Skeletal muscle tissue (tissue), 4 donors: ENCODE results near the gene CD80. TPM values are rescaled to one million over a fixed set of nuclear protein-coding genes. Genes with fewer than 3 reads are reported as not detected.

Source experiments
- H3K27ac ChIP-seq: one replicate; pipeline ENCODE4 v1.7.0; 2013; ENCODE audit warnings: mild to moderate bottlenecking, low read depth, low read length, inconsistent platforms
- H3K27me3 ChIP-seq, 3 donors: one replicate each; pipeline ENCODE4 v1.7.0; 2013; ENCODE audit warnings: low read length in 3 of 3; ENCODE audit not compliant: control insufficient read depth in 3 of 3, insufficient read depth in 3 of 3
- H3K36me3 ChIP-seq, 3 donors: one replicate each; pipeline ENCODE4 v1.7.0; 2013; ENCODE audit warnings: low read length in 3 of 3; ENCODE audit not compliant: control insufficient read depth in 3 of 3, insufficient read depth in 3 of 3
- H3K4me1 ChIP-seq, 3 donors: one replicate each; pipeline ENCODE4 v1.7.0; 2013; ENCODE audit warnings: low read length in 3 of 3, mild to moderate bottlenecking in 3 of 3; ENCODE audit not compliant: control insufficient read depth in 3 of 3, insufficient read depth in 3 of 3
- H3K4me3 ChIP-seq, 3 donors: one replicate each; pipeline ENCODE4 v1.7.0; 2013; ENCODE audit warnings: low read length in 3 of 3
- H3K9ac ChIP-seq, 3 donors: one replicate each; pipeline ENCODE4 v1.7.0; 2013; ENCODE audit warnings: low read length in 3 of 3, mild to moderate bottlenecking in 3 of 3, moderate library complexity in 2 of 3, low read depth in 1 of 3
- H3K9me3 ChIP-seq, 3 donors: one replicate each; pipeline ENCODE4 v1.7.0; 2013; ENCODE audit warnings: low read length in 3 of 3; ENCODE audit not compliant: control insufficient read depth in 3 of 3
- total RNA-seq: library from RNA; depleted of rRNA; stranded (reverse); fragments of >200 nt; gene quantifications from one replicate; pipeline ENCODE4 v1.2.3, GENCODE V29; 2014
- donor health status: Osteomylitis.

Gene CD80
- total RNA-seq, result 1.0 TPM

DNA sequence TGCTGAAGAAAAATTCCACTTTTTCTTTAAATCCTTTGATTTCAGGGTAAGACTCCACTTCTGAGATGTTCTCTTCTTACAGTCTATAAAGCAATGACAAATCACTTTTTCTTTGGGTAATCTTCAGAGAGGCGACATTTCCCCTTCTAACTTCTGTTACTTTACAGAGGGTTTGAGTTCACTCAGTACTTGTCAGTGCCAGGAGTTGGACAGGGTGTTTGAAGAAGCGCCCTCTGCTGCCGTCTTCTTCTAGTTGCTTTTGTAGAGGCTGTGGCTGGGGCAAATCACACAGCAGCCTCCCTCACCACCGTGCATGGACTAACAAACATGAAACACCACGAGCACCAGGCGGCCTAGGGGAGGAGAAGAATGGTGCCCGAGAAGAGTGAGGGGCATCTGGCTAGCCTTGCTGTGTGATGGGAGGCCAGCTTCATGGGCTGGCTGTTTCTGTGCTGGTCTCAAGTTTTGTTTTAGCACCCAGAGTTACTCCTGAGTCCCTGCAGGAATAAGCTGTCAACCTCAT, at the start of gene CD80:
CD80 (minus strand) TSS at position 174 of the 523 bp plus-strand sequence. CDS start 1,886 bp downstream, outside the sequence.
- H3K4me1 ChIP-seq, result peaks cover 0 to 9% (median 0%) of the 10 kb centered on the region in 3 donors
- H3K27ac ChIP-seq, result no peak within 1 kb of the TSS
- H3K4me3 ChIP-seq, result no peak within 1 kb of the TSS
- H3K9me3 ChIP-seq, result peaks cover 0 to 2% (median 0%) of the 10 kb centered on the region in 3 donors
- no peak within 1 kb of the TSS for H3K9ac ChIP-seq
- H3K27me3 ChIP-seq, result no peaks in the 10 kb centered on the region
- H3K36me3 ChIP-seq, result no peaks in the 10 kb centered on the region

GRCh38 chr3:119608405-119609000, 49.1 kb upstream of the CD80 start:
- Histone ChIP-seq H3K36me3 (no peaks in the 10 kb centered on the region), H3K27ac (no peak overlapping the region), H3K9ac (no peak overlapping the region), H3K27me3 (no peaks in the 10 kb centered on the region), H3K4me1 (peaks cover 0 to 4% (median 0%) of the 10 kb centered on the region in 3 donors), H3K4me3 (no peak overlapping the region), H3K9me3 (no peaks in the 10 kb centered on the region)

- H3K27ac ChIP-seq, result no peak overlapping the region
- no peak overlapping the region for H3K9ac ChIP-seq
- H3K9me3 ChIP-seq, result no peaks in the 10 kb centered on the region
- H3K4me1 ChIP-seq, result peaks cover 4 to 10% (median 6%) of the 10 kb centered on the region in 3 donors
- no peaks in the 10 kb centered on the region for H3K27me3 ChIP-seq
- no peak overlapping the region for H3K4me3 ChIP-seq
- H3K36me3 ChIP-seq, result no peaks in the 10 kb centered on the region
These were observed 45.5 kb upstream of the CD80 start for GRCh38 chr3:119604878-119605277.

- Histone ChIP-seq H3K36me3 (no peaks in the 10 kb centered on the region), H3K9me3 (no peaks in the 10 kb centered on the region), H3K4me1 (peaks cover 14 to 30% (median 23%) of the 10 kb centered on the region in 3 donors), H3K27ac (no peak overlapping the region), H3K4me3 (no peak overlapping the region), H3K27me3 (no peaks in the 10 kb centered on the region), H3K9ac (no peak overlapping the region)
These were observed 43.3 kb upstream of the CD80 start for GRCh38 chr3:119602676-119603075.

GRCh38 chr3:119601154-119601553, 41.7 kb upstream of the CD80 start:
- H3K36me3 ChIP-seq, result no peaks in the 10 kb centered on the region
- no peak overlapping the region for H3K4me3 ChIP-seq
- no peaks in the 10 kb centered on the region for H3K9me3 ChIP-seq
- peaks cover 23 to 41% (median 38%) of the 10 kb centered on the region in 3 donors for H3K4me1 ChIP-seq
- no peaks in the 10 kb centered on the region for H3K27me3 ChIP-seq
- H3K27ac ChIP-seq, result no peak overlapping the region
- H3K9ac ChIP-seq, result no peak overlapping the region

- no peak overlapping the region for H3K27ac ChIP-seq
- no peak overlapping the region for H3K9ac ChIP-seq
- H3K4me1 ChIP-seq, result peaks cover 28 to 45% (median 42%) of the 10 kb centered on the region in 3 donors
- no peaks in the 10 kb centered on the region for H3K36me3 ChIP-seq
- H3K9me3 ChIP-seq, result no peaks in the 10 kb centered on the region
- H3K4me3 ChIP-seq, result no peak overlapping the region
- no peaks in the 10 kb centered on the region for H3K27me3 ChIP-seq
These were observed 41.3 kb upstream of the CD80 start for GRCh38 chr3:119600732-119601131.

DNA sequence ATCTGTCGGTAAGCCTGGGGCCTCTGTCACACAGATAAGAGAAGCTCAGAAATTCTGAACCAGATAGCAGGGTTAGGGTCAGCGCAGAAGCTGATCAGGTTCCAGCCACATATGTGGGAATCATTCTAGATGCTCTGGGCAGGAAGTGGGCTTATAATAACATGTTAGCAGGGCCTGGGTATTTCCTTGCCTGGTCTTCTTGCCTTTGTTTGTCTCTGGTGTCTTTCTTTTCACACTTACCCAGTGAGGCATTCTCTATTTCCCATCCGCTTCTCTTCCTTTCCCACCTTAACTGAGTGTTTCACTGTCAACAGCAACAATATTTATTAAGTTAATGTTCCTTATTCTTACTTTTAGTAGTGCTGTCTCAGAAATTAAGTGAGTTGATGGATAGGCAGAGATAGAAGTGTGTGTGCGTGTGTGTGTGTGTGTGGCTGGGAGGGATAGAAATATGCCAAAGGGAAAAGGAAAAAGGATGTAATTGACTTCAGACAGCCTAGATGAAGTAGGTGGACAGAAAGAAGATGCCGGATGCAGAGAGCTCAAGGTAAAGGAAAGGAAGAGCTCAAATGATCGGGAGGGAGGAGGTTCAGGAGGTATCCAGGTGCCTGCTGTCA, 40.3 kb upstream of the CD80 start:
- Histone ChIP-seq H3K27ac (no peak overlapping the region), H3K4me3 (no peak overlapping the region)

GRCh38 chr3:119598410-119599098, 39.1 kb upstream of the CD80 start:
- Histone ChIP-seq H3K9ac (no peak overlapping the region), H3K4me3 (no peak overlapping the region), H3K36me3 (no peaks in the 10 kb centered on the region), H3K27me3 (no peaks in the 10 kb centered on the region), H3K27ac (peak overlapping the region; percentile 5), H3K9me3 (no peaks in the 10 kb centered on the region), H3K4me1 (peaks cover 32 to 51% (median 49%) of the 10 kb centered on the region in 3 donors)

More for the DNA sequence above, 40.3 kb upstream of the CD80 start:
- H3K4me1 ChIP-seq, result peaks cover 32 to 51% (median 49%) of the 10 kb centered on the region in 3 donors
- no peaks in the 10 kb centered on the region for H3K9me3 ChIP-seq
- H3K9ac ChIP-seq, result no peak overlapping the region
- H3K27me3 ChIP-seq, result no peaks in the 10 kb centered on the region
- H3K36me3 ChIP-seq, result no peaks in the 10 kb centered on the region

DNA sequence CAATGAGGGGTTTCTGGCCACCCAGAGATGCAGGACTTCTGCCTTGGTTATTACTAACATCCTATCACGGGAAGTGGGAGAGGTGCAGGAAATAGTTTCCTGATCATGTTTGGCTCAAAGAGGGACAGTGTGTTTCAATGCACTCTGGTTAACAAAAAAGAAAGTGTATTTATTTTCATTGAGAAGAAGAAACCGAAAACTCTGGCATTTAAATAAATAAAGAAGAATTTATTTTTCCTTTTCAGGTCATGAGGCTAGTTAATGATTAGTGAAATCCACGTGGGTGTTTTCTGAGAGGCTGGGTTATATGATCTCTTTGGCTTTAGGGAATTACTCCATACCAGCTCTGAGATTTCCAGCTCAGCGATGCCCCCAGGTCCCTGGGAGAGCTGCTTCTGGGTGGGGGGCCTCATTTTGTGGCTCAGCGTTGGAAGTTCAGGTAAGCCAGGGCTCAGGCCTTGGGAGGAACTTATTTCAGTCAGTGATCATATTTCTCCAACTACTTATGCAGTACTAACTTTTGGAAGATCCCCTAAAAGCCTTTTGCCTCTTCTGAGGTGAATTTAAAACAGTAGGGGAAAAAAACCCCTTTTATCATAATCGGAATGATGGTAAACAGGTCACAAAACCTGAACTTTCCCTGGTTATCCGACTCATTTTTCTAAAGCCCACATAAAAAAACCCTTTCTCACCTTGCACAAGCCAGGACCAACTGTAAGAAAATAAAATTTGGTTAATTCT, 38.3 kb upstream of the CD80 start, which contains the start of gene PLA1A:
PLA1A (plus strand) TSS at position 338 of the 741 bp plus-strand sequence; CDS start at position 367, 29 bp downstream.
- no peak within 1 kb of the TSS for H3K4me3 ChIP-seq
- peaks cover 32 to 51% (median 44%) of the 10 kb centered on the region in 3 donors for H3K4me1 ChIP-seq
- peak within 1 kb of the TSS in 1 of 3 donors; percentile 23 for H3K9ac ChIP-seq
- H3K27ac ChIP-seq, result peak within 1 kb of the TSS; percentile 85
- no peaks in the 10 kb centered on the region for H3K36me3 ChIP-seq
- no peaks in the 10 kb centered on the region for H3K27me3 ChIP-seq
- H3K9me3 ChIP-seq, result no peaks in the 10 kb centered on the region
